ENCODE data around the gene SRXN1. TPM values are rescaled to one million over a fixed set of nuclear protein-coding genes. Genes with fewer than 3 reads are reported as not detected.

SRXN1 gene
- total RNA-seq, 1 donor from 2014 or later = 17.7 TPM

GRCh38 chr20:600141-600540 lies 52.9 kb downstream of the SRXN1 start:
- no peak overlapping the region for H3K27ac ChIP-seq (ENCODE audit: low read depth, low read length)
- H3K4me1 ChIP-seq (ENCODE audit: insufficient read depth, low read length) = no peaks in the 10 kb centered on the region
- H2AFZ ChIP-seq (ENCODE audit: low read depth, low read length) = no peak overlapping the region
- no peak overlapping the region for H3K4me3 Mint-ChIP-seq (ENCODE audit: unreplicated experiment)
- H3K79me2 ChIP-seq (ENCODE audit: insufficient read depth, low read length) = no peaks in the 10 kb centered on the region
- H3K9me3 ChIP-seq (ENCODE audit: insufficient read depth, low read depth, low read length) = no peaks in the 10 kb centered on the region
- no peak overlapping the region for H3K9ac ChIP-seq (ENCODE audit: low read length)
- H3K4me3 ChIP-seq (ENCODE audit: insufficient read depth, low read depth, low read length) = no peak overlapping the region
- H3K36me3 Mint-ChIP-seq (ENCODE audit: low read depth, unreplicated experiment) = no peaks in the 10 kb centered on the region
- FAIRE-seq (no peak), DNase-seq (ENCODE audit: low read depth) (no peak)
- peaks cover 2% of the 10 kb centered on the region for H3K27me3 ChIP-seq (ENCODE audit: insufficient read depth, low read length)
- TF ChIP-seq EZH2 (IDR thresholded peaks at IDR 0.05; ENCODE audit: insufficient read depth, low read length) (no peak), CTCF (IDR thresholded peaks at IDR 0.05; ENCODE audit: insufficient read depth, low read depth, low read length) (no peak)
- no peaks in the 10 kb centered on the region for H3K9me3 Mint-ChIP-seq (ENCODE audit: unreplicated experiment)
- H4K20me1 ChIP-seq (ENCODE audit: insufficient read depth, low read length) = no peaks in the 10 kb centered on the region
- no peaks in the 10 kb centered on the region for H3K4me1 Mint-ChIP-seq (ENCODE audit: low read depth, unreplicated experiment)
- H3K36me3 ChIP-seq (ENCODE audit: insufficient read depth, low read length) = no peaks in the 10 kb centered on the region
- no peak overlapping the region for H3K27ac Mint-ChIP-seq (ENCODE audit: unreplicated experiment)
- no peak overlapping the region for H3K4me2 ChIP-seq (ENCODE audit: low read length)
- peaks cover 19% of the 10 kb centered on the region for H3K27me3 Mint-ChIP-seq (ENCODE audit: low read depth, unreplicated experiment)

DNA sequence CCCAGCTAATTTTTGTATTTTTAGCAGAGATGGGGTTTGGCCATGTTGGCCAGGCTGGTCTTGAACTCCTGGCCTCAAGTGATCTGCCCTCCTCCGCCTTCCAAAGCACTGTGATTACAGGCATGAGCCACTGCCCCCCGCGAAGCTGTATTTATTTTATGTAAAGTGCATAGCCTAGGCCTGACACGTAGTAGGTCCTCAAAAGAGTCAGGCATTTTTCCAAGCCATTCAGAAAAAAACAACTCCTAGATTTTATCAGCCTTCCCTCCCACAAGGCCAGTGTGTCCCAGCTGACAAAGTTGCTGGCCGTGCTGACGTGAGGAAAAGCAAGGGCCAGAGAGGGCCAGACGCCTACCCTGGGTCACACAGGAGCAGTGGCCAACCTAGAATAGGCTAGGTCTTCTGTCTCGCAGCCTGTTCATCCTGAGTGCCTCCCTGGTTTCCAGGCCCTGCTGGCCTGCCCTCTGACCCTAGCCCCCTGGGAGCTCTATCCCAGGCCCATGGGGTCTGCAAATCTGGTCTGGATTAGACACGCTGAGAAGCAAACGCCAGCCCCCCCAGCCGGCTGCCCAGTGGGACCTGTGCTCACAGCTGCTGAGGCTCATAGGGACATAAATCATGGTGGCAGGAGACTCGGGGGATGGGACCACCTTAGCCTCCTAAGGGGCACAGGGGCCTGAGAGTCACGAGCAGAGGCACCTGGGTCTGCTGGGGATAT lies 54.7 kb downstream of the SRXN1 start:
- H3K79me2 ChIP-seq (ENCODE audit: insufficient read depth, low read length) = no peaks in the 10 kb centered on the region
- FAIRE-seq (no peak), DNase-seq (ENCODE audit: low read depth) (no peak)
- H3K4me1 Mint-ChIP-seq (ENCODE audit: low read depth, unreplicated experiment) = no peaks in the 10 kb centered on the region
- H3K4me3 ChIP-seq (ENCODE audit: insufficient read depth, low read depth, low read length) = no peak overlapping the region
- no peak overlapping the region for H3K27ac ChIP-seq (ENCODE audit: low read depth, low read length)
- no peaks in the 10 kb centered on the region for H3K4me1 ChIP-seq (ENCODE audit: insufficient read depth, low read length)
- no peak overlapping the region for H2AFZ ChIP-seq (ENCODE audit: low read depth, low read length)
- peaks cover under 1% of the 10 kb centered on the region for H3K27me3 ChIP-seq (ENCODE audit: insufficient read depth, low read length)
- no peaks in the 10 kb centered on the region for H3K9me3 Mint-ChIP-seq (ENCODE audit: unreplicated experiment)
- no peaks in the 10 kb centered on the region for H3K9me3 ChIP-seq (ENCODE audit: insufficient read depth, low read depth, low read length)
- no peak overlapping the region for H3K27ac Mint-ChIP-seq (ENCODE audit: unreplicated experiment)
- no peak overlapping the region for H3K4me3 Mint-ChIP-seq (ENCODE audit: unreplicated experiment)
- no peaks in the 10 kb centered on the region for H3K36me3 ChIP-seq (ENCODE audit: insufficient read depth, low read length)
- H3K36me3 Mint-ChIP-seq (ENCODE audit: low read depth, unreplicated experiment) = no peaks in the 10 kb centered on the region
- no peak for TF ChIP-seq EZH2 (IDR thresholded peaks at IDR 0.05; ENCODE audit: insufficient read depth, low read length)
- TF ChIP-seq CTCF (IDR thresholded peaks at IDR 0.05; ENCODE audit: insufficient read depth, low read depth, low read length) = no peak
- peaks cover 11% of the 10 kb centered on the region for H3K27me3 Mint-ChIP-seq (ENCODE audit: low read depth, unreplicated experiment)
- H4K20me1 ChIP-seq (ENCODE audit: insufficient read depth, low read length) = no peaks in the 10 kb centered on the region
- no peak overlapping the region for H3K4me2 ChIP-seq (ENCODE audit: low read length)
- H3K9ac ChIP-seq (ENCODE audit: low read length) = no peak overlapping the region

GRCh38 chr20:597560-597959 lies 55.4 kb downstream of the SRXN1 start:
- Histone ChIP-seq H3K27ac (ENCODE audit: low read depth, low read length) (no peak overlapping the region), H3K9me3 (ENCODE audit: insufficient read depth, low read depth, low read length) (no peaks in the 10 kb centered on the region), H3K4me3 (ENCODE audit: insufficient read depth, low read depth, low read length) (no peak overlapping the region), H3K4me2 (ENCODE audit: low read length) (no peak overlapping the region), H3K27me3 (ENCODE audit: insufficient read depth, low read length) (no peaks in the 10 kb centered on the region), H3K79me2 (ENCODE audit: insufficient read depth, low read length) (no peaks in the 10 kb centered on the region), H3K4me1 (ENCODE audit: insufficient read depth, low read length) (no peaks in the 10 kb centered on the region), H3K36me3 (ENCODE audit: insufficient read depth, low read length) (no peaks in the 10 kb centered on the region), H4K20me1 (ENCODE audit: insufficient read depth, low read length) (no peaks in the 10 kb centered on the region), H3K9ac (ENCODE audit: low read length) (no peak overlapping the region), H2AFZ (ENCODE audit: low read depth, low read length) (no peak overlapping the region)
- FAIRE-seq (no peak), DNase-seq (ENCODE audit: low read depth) (no peak)
- Mint-ChIP-seq H3K4me3 (ENCODE audit: unreplicated experiment) (no peak overlapping the region), H3K27ac (ENCODE audit: unreplicated experiment) (no peak overlapping the region), H3K36me3 (ENCODE audit: low read depth, unreplicated experiment) (no peaks in the 10 kb centered on the region), H3K27me3 (ENCODE audit: low read depth, unreplicated experiment) (peaks cover 7% of the 10 kb centered on the region), H3K4me1 (ENCODE audit: low read depth, unreplicated experiment) (no peaks in the 10 kb centered on the region), H3K9me3 (ENCODE audit: unreplicated experiment) (no peaks in the 10 kb centered on the region)
- no peak for TF ChIP-seq EZH2 (IDR thresholded peaks at IDR 0.05; ENCODE audit: insufficient read depth, low read length)
- TF ChIP-seq CTCF (IDR thresholded peaks at IDR 0.05; ENCODE audit: insufficient read depth, low read depth, low read length) = no peak
